Measurements from ENCODE around the gene AFG3L2.

The AFG3L2 gene

GRCh38 chr18:12325726-12326245 is 51.2 kb downstream of the AFG3L2 start:
- DNase-seq: no peak

GRCh38 chr18:12324991-12325725 is 51.9 kb downstream of the AFG3L2 start:
- DNase-seq: no peak

GRCh38 chr18:12321333-12321732 is 55.7 kb downstream of the AFG3L2 start:
- DNase-seq: no peak

GRCh38 chr18:12318857-12319256 is 58.2 kb downstream of the AFG3L2 start:
- DNase-seq: no peak

GRCh38 chr18:12318334-12318697 is 58.7 kb downstream of the AFG3L2 start:
- no peak for DNase-seq

- DNase-seq: no peak
These were observed 59.2 kb downstream of the AFG3L2 start for GRCh38 chr18:12317664-12318333.

- no peak for DNase-seq
These were observed 61.1 kb downstream of the AFG3L2 start for GRCh38 chr18:12315911-12316310.

- DNase-seq: no peak
These were observed 61.5 kb downstream of the AFG3L2 start for GRCh38 chr18:12315490-12315889.

- no peak for DNase-seq
These were observed 62.3 kb downstream of the AFG3L2 start for GRCh38 chr18:12314591-12315305.

GRCh38 chr18:12313530-12314245 is 63.3 kb downstream of the AFG3L2 start:
- DNase-seq: no peak

GRCh38 chr18:12312976-12313375 is 64.1 kb downstream of the AFG3L2 start:
- DNase-seq: no peak

- no peak for DNase-seq
These were observed 66.3 kb downstream of the AFG3L2 start for GRCh38 chr18:12310762-12311161.

GRCh38 chr18:12309683-12310198 is 67.3 kb downstream of the AFG3L2 start:
- DNase-seq: no peak

- peak; percentile 90 for DNase-seq
These were observed 68.5 kb downstream of the AFG3L2 start for GRCh38 chr18:12308386-12309100.

GRCh38 chr18:12307701-12308385 is 69.2 kb downstream of the AFG3L2 start, which contains the start of gene TUBB6:
Gene TUBB6, plus strand, starts transcription at chr18:12308241. Its CDS starts 52 bp downstream, at chr18:12308293.
- peak; percentile 73 for DNase-seq

- DNase-seq: peak; percentile 69
These were observed 70.0 kb downstream of the AFG3L2 start for GRCh38 chr18:12306752-12307700.

- DNase-seq: peak; percentile 25
These were observed 70.9 kb downstream of the AFG3L2 start for GRCh38 chr18:12305930-12306629.

- no peak for DNase-seq
These were observed 71.8 kb downstream of the AFG3L2 start for GRCh38 chr18:12305211-12305610.

Data from right kidney (tissue), 1 donor.